SK-N-SH (cell line): ENCODE measurements around the gene MAD2L2.

ENCODE experiments used
- GABPA ChIP-seq: IDR thresholded peaks from 2 replicates; pipeline ENCODE4 v1.4.0; 2012; ENCODE audit warnings: low read depth, mild to moderate bottlenecking
- RAD21 ChIP-seq: IDR thresholded peaks from 2 replicates; pipeline ENCODE4 v1.6.1; 2012; ENCODE audit warnings: mild to moderate bottlenecking, low read length
- TF ChIP-seq, protein P1 (sequence below): fragments of 200-600 bp; sonication (generic); IDR thresholded peaks from 2 replicates; pipeline ENCODE4 v1.6.1; 2017; ENCODE audit warnings: antibody characterized with exemption, mild to moderate bottlenecking, moderate library complexity
- TF ChIP-seq, protein P2 (sequence below): fragments of 150-350 bp; IDR thresholded peaks from 2 replicates; pipeline ENCODE4 v1.6.1; 2017; ENCODE audit warnings: antibody characterized with exemption, low read length, low read depth, borderline replicate concordance

DNA sequence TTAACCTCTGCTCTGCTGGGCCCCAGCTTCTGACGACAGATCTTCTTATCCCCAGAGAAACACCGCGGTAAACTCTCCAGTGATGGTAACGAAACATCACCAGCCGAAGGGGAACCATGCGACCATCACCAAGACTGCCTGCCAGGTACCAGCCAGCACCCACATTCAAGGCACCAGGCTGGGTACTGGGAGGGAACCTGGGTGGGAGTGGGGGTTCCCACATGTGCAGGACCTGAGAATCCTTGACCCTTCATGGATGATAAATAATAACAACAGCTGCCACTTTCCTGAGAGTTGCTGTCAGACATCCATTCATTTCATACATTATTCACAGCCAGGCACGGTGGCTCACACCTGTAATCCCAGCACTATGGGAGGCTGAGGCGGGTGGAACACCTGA lies 31.3 kb upstream of the MAD2L2 start:
- TF ChIP-seq, protein P1, sequence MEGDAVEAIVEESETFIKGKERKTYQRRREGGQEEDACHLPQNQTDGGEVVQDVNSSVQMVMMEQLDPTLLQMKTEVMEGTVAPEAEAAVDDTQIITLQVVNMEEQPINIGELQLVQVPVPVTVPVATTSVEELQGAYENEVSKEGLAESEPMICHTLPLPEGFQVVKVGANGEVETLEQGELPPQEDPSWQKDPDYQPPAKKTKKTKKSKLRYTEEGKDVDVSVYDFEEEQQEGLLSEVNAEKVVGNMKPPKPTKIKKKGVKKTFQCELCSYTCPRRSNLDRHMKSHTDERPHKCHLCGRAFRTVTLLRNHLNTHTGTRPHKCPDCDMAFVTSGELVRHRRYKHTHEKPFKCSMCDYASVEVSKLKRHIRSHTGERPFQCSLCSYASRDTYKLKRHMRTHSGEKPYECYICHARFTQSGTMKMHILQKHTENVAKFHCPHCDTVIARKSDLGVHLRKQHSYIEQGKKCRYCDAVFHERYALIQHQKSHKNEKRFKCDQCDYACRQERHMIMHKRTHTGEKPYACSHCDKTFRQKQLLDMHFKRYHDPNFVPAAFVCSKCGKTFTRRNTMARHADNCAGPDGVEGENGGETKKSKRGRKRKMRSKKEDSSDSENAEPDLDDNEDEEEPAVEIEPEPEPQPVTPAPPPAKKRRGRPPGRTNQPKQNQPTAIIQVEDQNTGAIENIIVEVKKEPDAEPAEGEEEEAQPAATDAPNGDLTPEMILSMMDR, result no peak
- TF ChIP-seq, protein P2, sequence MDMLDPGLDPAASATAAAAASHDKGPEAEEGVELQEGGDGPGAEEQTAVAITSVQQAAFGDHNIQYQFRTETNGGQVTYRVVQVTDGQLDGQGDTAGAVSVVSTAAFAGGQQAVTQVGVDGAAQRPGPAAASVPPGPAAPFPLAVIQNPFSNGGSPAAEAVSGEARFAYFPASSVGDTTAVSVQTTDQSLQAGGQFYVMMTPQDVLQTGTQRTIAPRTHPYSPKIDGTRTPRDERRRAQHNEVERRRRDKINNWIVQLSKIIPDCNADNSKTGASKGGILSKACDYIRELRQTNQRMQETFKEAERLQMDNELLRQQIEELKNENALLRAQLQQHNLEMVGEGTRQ, result no peak
- no peak for TF ChIP-seq GABPA
- no peak for TF ChIP-seq RAD21
